Lower leg skin (tissue), 4 donors: ENCODE measurements around the gene GORAB. TPM values are rescaled to one million over a fixed set of nuclear protein-coding genes. Genes with fewer than 3 reads are reported as not detected.
A peak's percentile ranks its signal among the peaks of the same experiment; 100 is the strongest.

ENCODE experiments used
- DNase-seq, 2 donors: peaks; one replicate each; pipeline ENCODE4 v3.0.0-alpha.2; 2019; ENCODE audit warnings: low spot score in 2 of 2
- H3K4me3 ChIP-seq: fragments of 200-600 bp; sonication (generic); 2 replicates; pipeline ENCODE4 v1.5.1; 2017; ENCODE audit warnings: mild to moderate bottlenecking, low read depth; ENCODE audit not compliant: poor library complexity, severe bottlenecking
- CTCF ChIP-seq, 3 donors: fragments of 450-650 bp; IDR thresholded peaks; one replicate each; pipeline ENCODE4 v1.5.1; 2016; ENCODE audit warnings: antibody characterized with exemption in 3 of 3, mild to moderate bottlenecking in 3 of 3, moderate library complexity in 2 of 3
- POLR2A ChIP-seq, 2 donors: fragments of 450-650 bp; IDR thresholded peaks; one replicate each; pipeline ENCODE4 v1.6.1; 2016 to 2017; ENCODE audit warnings: antibody characterized with exemption in 2 of 2, mild to moderate bottlenecking in 1 of 2, moderate library complexity in 1 of 2
- WGBS, 2 donors: methylation state at CpG; one replicate each; pipeline ENCODE4 v1.1.5; 2018; 5-methylcytosine and 5-hydroxymethylcytosine counted together
- intact Hi-C: fragments of 100-400 bp; cut with DNase I; formaldehyde crosslinking; loops from one replicate; pipeline ENCODE4 v1.15.0; 2023; ENCODE audit warnings: low total_unique reads
- total RNA-seq, 4 donors: library from RNA; depleted of rRNA; stranded (reverse); fragments of >200 nt; gene quantifications; one replicate each; pipeline ENCODE4 v1.1.0, GENCODE V29; 2016

GORAB gene
- total RNA-seq, 4 donors from 2014 or later: 3.7 to 8.5 (median 5.0) TPM

- peak; percentile 57 to 89 for DNase-seq
- WGBS, 2 donors: 32 to 33% methylated on average over 11 of the region's 11 CpGs
- intact Hi-C loops: no loop called here
- no peak overlapping the region for H3K4me3 ChIP-seq
- TF ChIP-seq CTCF (IDR thresholded peaks at IDR 0.05): no peak
These were observed 54.6 kb downstream of the GORAB start for GRCh38 chr1:170586321-170587252.

GRCh38 chr1:170587253-170587593 is 55.3 kb downstream of the GORAB start:
- no peak overlapping the region for H3K4me3 ChIP-seq
- no peak for TF ChIP-seq CTCF (IDR thresholded peaks at IDR 0.05)
- TF ChIP-seq POLR2A (IDR thresholded peaks at IDR 0.05): no peak
- intact Hi-C loops: no loop called here
- no peak for DNase-seq
- 65 to 67% methylated on average over 4 of the region's 4 CpGs for WGBS, 2 donors

- no peak overlapping the region for H3K4me3 ChIP-seq
These were observed 59.1 kb downstream of the GORAB start for GRCh38 chr1:170590921-170591705.

GRCh38 chr1:170592591-170593111 is 60.7 kb downstream of the GORAB start:
- WGBS, 2 donors: 52 to 60% methylated on average over 2 of the region's 2 CpGs
- intact Hi-C loops: no loop called here
- no peak for TF ChIP-seq CTCF (IDR thresholded peaks at IDR 0.05)
- no peak for TF ChIP-seq POLR2A (IDR thresholded peaks at IDR 0.05)
- no peak overlapping the region for H3K4me3 ChIP-seq
- DNase-seq: no peak

More at GRCh38 chr1:170590921-170591705, 59.1 kb downstream of the GORAB start:
- intact Hi-C loops: no loop called here
- 39 to 43% methylated on average over 13 of the region's 13 CpGs for WGBS, 2 donors
- no peak for DNase-seq
- TF ChIP-seq POLR2A (IDR thresholded peaks at IDR 0.05): no peak
- no peak for TF ChIP-seq CTCF (IDR thresholded peaks at IDR 0.05)

- WGBS, 2 donors: 25 to 36% methylated on average over 5 of the region's 5 CpGs
- DNase-seq: no peak
- intact Hi-C loops: no loop called here
- no peak overlapping the region for H3K4me3 ChIP-seq
- TF ChIP-seq CTCF (IDR thresholded peaks at IDR 0.05) (no peak), POLR2A (IDR thresholded peaks at IDR 0.05) (no peak)
These were observed 61.4 kb downstream of the GORAB start for GRCh38 chr1:170593173-170594011.
